Hepatic stellate cell (primary cell): ENCODE measurements around the gene FHAD1.

Source experiments
- DNase-seq: peaks from one replicate; pipeline ENCODE4 v3.0.0; 2011; ENCODE audit warnings: low spot score

Gene FHAD1

DNA sequence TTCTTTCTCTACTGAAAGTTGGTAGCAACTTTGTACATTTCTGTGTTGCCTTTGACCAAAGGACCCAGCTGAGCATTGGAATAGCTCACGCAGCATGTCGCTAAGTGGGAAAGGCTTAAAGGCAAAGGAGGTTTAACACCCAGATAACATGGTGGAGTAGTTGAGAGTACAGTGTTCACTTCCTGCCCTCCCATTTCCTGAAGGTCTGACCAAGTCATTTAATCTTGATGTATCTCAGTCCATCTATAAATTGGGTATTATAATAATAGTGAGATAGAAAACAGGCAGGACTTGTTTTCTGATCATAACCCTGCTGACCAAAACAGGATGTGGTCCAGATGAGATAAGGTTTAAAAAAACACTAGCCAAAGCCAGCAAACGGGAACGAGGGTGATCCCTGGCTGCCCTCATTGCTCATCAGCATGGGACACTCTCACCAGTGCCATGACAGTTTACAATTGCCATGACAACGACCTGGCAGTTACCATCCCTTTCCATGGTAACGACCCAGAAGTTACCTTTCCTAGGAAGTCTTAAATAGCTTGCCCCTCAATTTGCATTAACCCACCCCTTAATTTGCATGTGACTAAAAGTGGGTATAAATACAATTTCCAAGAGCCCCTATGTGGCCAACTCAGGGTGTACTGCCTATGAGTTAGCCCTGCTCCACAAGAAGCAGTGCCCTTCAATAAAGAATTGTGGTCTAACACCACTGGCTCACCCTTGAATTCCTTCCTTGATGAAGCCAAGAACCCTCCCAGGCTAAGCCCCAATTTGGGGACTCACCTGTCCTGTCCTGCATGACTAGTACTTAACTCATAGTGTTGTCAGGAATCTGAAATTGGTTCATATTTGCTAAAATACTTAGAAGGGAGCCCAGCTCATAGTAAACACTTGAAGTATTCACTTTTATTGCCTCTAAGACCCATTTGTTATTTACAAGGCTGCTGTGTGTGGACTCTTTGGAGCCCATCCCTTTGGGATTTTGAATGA, 28.4 kb upstream of the FHAD1 start:
- DNase-seq = peak; percentile 54

- DNase-seq = no peak
Measured at GRCh38 chr1:15219280-15220023, 27.6 kb upstream of the FHAD1 start.

GRCh38 chr1:15220024-15220392, 27.0 kb upstream of the FHAD1 start:
- no peak for DNase-seq

- no peak for DNase-seq
Measured at GRCh38 chr1:15220825-15221431, 26.1 kb upstream of the FHAD1 start.

GRCh38 chr1:15222653-15223303, 24.2 kb upstream of the FHAD1 start:
- no peak for DNase-seq

DNA sequence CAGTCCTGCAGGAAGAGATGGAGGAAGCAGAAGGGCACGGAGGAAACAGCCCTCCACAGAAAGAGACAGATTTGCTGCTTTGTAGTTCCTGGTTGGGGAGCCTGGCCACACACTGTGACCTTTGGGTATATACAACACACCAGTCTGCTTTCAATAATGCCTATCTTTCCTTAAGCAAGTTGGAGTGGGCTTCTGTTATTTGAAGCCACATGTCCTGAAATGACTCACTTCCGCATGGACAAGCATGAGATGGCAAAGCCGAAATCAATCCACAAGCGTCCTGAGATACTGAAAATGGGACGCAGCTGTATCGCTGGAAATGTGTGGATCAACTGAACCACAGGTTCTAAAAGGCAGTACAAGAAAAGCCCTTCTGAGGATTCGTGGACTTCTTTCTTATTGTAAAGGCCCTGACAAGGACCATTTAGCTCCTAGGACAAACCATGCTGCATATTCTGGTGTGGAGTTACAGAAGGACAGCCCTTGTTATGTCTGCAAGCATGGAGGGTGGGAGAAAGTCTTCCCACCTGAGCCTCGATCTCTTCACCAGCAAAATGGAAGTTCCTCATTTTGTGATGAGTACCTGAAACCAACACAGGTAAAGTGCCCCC, 22.7 kb upstream of the FHAD1 start:
- no peak for DNase-seq

DNA sequence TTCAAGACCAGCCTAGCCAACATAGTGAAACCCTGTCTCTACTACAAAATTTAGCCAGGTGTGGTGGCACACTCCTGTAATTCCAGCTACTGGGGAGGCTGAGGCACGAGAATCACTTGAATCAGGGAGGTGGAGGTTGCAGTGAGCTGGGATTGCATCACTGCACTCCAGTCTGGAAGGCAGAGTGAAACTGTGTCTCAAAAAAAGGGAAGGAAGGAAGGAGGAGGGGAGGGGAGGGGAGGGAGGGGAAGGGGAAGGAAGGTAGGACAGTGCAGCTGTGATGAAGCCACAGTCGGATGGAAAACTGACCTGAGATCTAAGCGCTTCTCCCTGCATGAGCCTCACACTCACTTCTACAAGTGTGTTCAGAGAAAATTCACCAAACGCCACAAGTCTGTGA, 22.0 kb upstream of the FHAD1 start:
- DNase-seq = no peak

- no peak for DNase-seq
Measured at GRCh38 chr1:15225461-15225860, 21.6 kb upstream of the FHAD1 start.

GRCh38 chr1:15226388-15227255, 20.4 kb upstream of the FHAD1 start:
- DNase-seq = no peak

GRCh38 chr1:15229707-15230131, 17.3 kb upstream of the FHAD1 start:
- DNase-seq = no peak

DNA sequence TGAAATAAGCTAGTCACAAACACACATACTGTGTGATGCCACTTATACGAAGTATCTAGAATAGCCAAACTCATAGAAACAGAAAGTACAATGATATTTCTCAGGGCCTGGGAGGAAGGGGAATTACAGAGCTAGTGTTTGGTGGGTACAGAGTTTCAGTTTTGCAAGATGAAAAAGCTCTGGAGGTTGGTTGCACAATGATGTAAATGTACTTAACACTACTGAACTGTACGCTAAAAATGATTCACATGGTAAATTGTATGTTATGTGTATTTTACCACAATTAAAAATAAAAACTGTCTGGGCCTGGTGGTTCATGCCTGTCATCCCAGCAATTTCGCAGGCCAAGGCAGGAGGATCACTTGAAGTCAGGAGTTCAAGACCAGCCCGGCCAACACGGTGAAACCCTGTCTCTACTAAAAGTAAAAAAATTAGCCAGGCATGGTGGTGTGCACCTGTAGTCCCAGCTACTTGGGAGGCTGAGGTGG, 15.3 kb upstream of the FHAD1 start:
- DNase-seq = no peak

GRCh38 chr1:15233689-15234088, 13.3 kb upstream of the FHAD1 start:
- DNase-seq = no peak

GRCh38 chr1:15236321-15236721, 10.7 kb upstream of the FHAD1 start:
- no peak for DNase-seq

- DNase-seq = no peak
Measured at GRCh38 chr1:15236746-15237145, 10.3 kb upstream of the FHAD1 start.

- no peak for DNase-seq
Measured at GRCh38 chr1:15238789-15239188, 8.2 kb upstream of the FHAD1 start.

DNA sequence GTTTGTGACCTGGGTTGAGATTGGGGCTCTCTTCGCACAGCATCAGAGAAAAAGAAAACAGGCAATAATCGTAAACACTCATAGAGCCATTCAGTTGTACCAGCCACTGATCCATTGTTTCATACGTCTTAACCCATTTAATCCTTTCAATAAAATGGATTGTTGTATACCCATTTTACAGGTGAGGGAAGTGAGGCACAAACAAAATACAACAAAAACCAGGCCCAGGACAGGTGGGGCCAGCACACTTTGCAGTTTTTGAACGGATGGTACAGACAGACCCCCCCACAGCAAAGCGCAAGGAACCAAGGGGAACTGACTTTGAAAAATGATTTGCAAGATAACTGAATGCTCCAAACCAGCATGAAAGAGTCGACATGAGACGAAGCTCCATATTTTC, 4.3 kb upstream of the FHAD1 start:
- DNase-seq = no peak

DNA sequence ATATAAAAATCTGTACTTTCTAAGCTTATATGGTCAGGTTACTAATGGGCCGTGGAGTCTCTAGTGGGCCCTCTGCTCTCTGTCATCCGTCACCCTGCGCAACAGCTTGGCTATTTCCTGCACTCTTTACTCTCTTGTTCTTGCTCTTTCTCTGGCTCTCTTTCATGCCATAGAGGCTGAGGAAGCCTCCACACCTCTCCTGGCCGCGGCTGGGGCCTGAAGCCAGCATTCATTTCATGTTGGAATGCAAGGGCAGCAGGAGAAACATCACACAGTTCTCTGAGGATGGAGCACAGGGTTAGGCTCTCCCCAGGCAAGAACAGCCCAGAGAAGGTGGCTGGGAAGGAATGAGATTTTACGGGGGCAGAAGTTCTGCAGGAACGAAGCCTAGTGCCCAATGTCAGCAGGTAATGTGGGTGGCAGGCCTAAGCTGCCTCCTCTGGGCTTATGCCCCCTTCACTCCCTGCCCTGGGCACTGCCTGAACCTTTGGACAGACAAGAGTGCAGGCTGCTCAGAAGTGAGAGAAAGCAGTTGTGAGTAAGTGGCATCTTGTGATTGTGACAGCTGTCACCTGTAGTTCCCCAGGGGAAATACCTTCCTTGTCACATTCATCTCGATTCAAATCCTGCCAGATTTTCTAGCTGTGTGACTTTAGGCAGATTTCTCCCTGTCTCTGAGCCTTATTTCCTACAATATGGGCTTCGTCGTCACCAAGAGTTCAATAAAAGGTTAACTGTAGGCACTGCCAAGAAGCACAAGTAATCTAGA, 3.6 kb upstream of the FHAD1 start:
- DNase-seq = no peak

- no peak for DNase-seq
Measured at GRCh38 chr1:15244813-15245212, 2.2 kb upstream of the FHAD1 start.

GRCh38 chr1:15245593-15246360, 1.2 kb upstream of the FHAD1 start:
- no peak for DNase-seq
